Brain pericyte (primary cell): ENCODE measurements around the gene GHR.
"Not testable (repeated sequence)": the region's sequence is repeated elsewhere in the genome, so short reads cannot be mapped to it uniquely, and the experiment has no call there.

Source experiments
- DNase-seq: peaks from one replicate; pipeline ENCODE4 v3.0.0-alpha.2; 2012; ENCODE audit warnings: low read depth, low spot score

Gene GHR

GRCh38 chr5:42718591-42718990, 295.4 kb downstream of the GHR start:
- no peak for DNase-seq

- DNase-seq, result no peak
Measured at GRCh38 chr5:42719034-42719433, 295.8 kb downstream of the GHR start.

- no peak for DNase-seq
Measured at GRCh38 chr5:42720251-42720650, 297.0 kb downstream of the GHR start.

GRCh38 chr5:42721484-42721883, 298.2 kb downstream of the GHR start:
- no peak for DNase-seq

- DNase-seq, result not testable (repeated sequence)
Measured at GRCh38 chr5:42734531-42735058, 311.4 kb downstream of the GHR start.

- DNase-seq, result no peak
Measured at GRCh38 chr5:42740920-42741319, 317.7 kb downstream of the GHR start.

GRCh38 chr5:42745426-42745825, 322.2 kb downstream of the GHR start:
- no peak for DNase-seq

GRCh38 chr5:42745856-42746255, 322.6 kb downstream of the GHR start:
- DNase-seq, result no peak

- DNase-seq, result no peak
Measured at GRCh38 chr5:42749020-42749419, 325.8 kb downstream of the GHR start.

- no peak for DNase-seq
Measured at GRCh38 chr5:42750507-42750906, 327.3 kb downstream of the GHR start.

- no peak for DNase-seq
Measured at GRCh38 chr5:42751044-42751443, 327.8 kb downstream of the GHR start.

- no peak for DNase-seq
Measured at GRCh38 chr5:42753099-42753498, 329.9 kb downstream of the GHR start.

GRCh38 chr5:42756606-42757601, 333.7 kb downstream of the GHR start, which contains the start of gene CCDC152:
TSS of gene CCDC152 (plus strand) at chr5:42756818. CDS start at chr5:42759122, 2,304 bp downstream.
- DNase-seq, result no peak

- no peak for DNase-seq
Measured at GRCh38 chr5:42759456-42759855, 336.2 kb downstream of the GHR start.

GRCh38 chr5:42760426-42760825, 337.2 kb downstream of the GHR start:
- no peak for DNase-seq

- DNase-seq, result no peak
Measured at GRCh38 chr5:42761791-42762190, 338.6 kb downstream of the GHR start.

GRCh38 chr5:42767491-42768105, 344.4 kb downstream of the GHR start:
- no peak for DNase-seq

GRCh38 chr5:42768106-42768504, 344.9 kb downstream of the GHR start:
- DNase-seq, result no peak

- DNase-seq, result no peak
Measured at GRCh38 chr5:42770003-42770402, 346.8 kb downstream of the GHR start.
